ENCODE measurements around the gene ROBO1.

The ROBO1 gene

DNA sequence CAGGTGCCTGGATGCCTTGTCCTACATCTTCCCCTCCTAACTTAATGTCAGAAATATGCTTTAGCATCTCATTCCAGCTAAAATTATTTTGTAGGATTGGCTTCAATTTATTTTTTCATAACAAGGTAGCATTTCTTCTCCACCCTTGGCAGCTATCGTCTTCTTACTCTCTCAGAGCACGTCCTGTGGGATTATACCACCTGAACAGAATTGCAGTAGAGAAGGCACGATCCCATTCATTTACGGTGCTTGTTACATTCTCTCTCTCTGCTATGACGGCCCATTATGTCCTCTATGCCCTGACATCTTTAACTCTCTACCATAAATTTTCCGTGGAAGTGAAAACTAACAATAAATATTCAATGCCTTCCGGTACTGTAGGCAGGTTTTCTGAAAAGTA is 103.3 kb downstream of the ROBO1 start:
- no peak for DNase-seq

GRCh38 chr3:79661896-79662295 is 105.9 kb downstream of the ROBO1 start:
- no peak for DNase-seq

DNA sequence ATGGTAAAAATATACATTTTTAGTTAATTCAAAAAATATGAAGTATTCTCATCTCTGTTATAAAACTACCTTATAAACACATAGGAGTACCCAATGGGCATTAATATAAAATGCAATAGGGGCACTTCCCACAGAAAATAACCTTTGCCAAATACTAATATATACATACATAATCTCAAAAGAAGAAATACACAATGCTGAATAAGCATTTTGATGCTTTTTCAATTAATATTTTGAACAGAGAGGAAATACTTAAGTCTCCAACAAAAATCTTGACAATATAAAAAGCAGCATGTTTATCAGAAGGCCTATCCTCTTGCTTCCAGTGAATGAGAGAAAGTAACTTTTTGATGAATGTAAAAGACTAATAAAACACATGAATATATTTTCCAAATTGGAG is 110.7 kb downstream of the ROBO1 start:
- no peak for DNase-seq

GRCh38 chr3:79654019-79654418 is 113.8 kb downstream of the ROBO1 start:
- DNase-seq: no peak

DNA sequence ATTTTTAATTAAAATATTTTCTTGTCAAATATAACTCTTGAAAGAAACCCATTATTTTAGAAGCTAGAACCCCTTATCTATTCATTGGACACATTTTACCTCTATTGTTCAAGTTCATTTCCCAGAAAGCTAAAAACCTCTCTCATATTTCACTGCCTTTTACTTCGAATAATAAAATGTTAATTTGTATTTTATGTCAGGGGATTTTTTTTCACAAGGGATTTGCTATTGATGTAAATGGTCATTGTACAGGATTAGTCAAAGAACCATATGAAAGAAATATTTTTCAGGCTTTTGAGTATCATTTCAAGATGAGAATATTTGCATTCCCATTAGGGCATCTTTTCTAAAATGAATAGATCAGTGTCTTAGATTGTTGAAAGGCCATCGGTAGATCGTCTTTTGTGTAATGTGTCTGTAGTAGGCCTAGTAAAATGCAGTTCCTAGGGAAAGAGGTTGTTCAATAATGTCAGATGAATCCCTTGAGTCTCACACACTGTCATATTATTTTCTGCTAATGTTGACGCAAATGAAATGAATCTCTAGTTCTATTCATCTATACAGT is 114.5 kb downstream of the ROBO1 start:
- no peak for DNase-seq

DNA sequence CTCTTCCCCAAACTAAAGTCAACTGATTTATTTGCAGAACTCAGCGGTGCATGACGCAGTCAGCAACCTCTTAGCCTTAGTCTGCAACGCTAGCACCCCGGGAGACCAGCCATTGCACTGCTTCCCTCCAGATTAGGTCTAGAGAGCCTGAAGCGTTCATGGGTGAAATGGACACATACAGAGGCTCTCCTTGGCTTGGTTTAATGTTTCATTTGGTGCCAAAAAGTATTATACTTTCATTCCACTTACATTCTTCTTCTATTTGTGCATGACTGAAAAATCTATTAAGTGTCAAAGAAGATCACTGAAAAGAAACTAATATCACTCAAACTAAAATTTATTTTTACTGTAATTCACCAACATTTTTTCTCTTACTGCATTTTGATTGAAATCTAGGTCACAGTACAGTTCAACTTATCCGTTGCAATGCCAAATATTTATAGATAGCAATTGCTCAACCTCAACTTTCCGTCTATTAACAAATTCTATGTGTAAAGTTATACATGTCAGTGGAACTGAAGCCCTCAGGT is 116.2 kb downstream of the ROBO1 start:
- DNase-seq: no peak

GRCh38 chr3:79639855-79640254 is 127.9 kb downstream of the ROBO1 start:
- DNase-seq: no peak

GRCh38 chr3:79636372-79636771 is 131.4 kb downstream of the ROBO1 start:
- DNase-seq: no peak

GRCh38 chr3:79632842-79633241 is 135.0 kb downstream of the ROBO1 start:
- no peak for DNase-seq

GRCh38 chr3:79618883-79619282 is 148.9 kb downstream of the ROBO1 start:
- no peak for DNase-seq

- DNase-seq: no peak
These were observed 161.4 kb downstream of the ROBO1 start for GRCh38 chr3:79606414-79606813.

DNA sequence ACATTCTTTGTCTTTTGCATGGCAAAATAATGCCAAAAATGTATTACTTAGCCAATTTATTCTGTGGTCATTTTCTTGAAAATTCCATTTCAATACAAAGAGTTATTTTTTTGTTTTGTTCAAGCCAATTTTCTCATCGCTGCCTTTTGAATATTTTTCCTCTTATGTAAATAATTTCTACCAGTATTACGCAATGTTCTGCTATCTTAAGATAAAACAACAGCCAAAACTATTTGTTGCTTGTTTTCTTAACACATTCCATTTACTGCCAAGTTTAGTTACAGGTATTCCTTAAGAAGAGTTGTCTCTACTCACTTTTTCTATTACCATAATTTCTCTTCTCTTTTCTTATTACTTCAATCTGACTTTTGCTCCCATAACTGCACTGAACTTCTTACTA is 163.1 kb downstream of the ROBO1 start:
- no peak for DNase-seq

DNA sequence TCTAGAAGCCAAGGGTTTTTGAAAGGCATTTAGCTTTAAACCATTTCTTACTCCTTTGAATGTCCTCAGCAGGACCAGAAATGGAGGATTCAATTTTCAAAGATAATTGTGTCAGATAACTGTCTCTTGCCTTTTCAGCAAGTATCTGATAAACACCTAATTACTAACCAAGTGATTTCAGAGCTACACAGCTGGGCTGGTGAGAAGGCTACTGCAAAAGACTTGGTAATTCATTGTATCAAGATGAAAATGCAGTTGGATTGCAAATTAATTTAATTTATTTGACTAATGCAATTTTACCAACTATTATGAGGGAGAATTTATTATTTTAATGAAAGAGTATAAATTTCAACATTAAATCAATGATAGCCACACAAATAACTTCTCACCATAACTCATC is 165.4 kb downstream of the ROBO1 start:
- DNase-seq: no peak

- DNase-seq: no peak
These were observed 169.2 kb downstream of the ROBO1 start for GRCh38 chr3:79598594-79598993.

- no peak for DNase-seq
These were observed 170.1 kb downstream of the ROBO1 start for GRCh38 chr3:79597709-79598108.

GRCh38 chr3:79587150-79587549 is 180.6 kb downstream of the ROBO1 start:
- no peak for DNase-seq

GRCh38 chr3:79586232-79586631 is 181.6 kb downstream of the ROBO1 start:
- DNase-seq: no peak

- no peak for DNase-seq
These were observed 194.9 kb downstream of the ROBO1 start for GRCh38 chr3:79572930-79573329.

GRCh38 chr3:79568938-79569337 is 198.9 kb downstream of the ROBO1 start:
- DNase-seq: no peak

GRCh38 chr3:79564192-79564591 is 203.6 kb downstream of the ROBO1 start:
- DNase-seq: no peak

GRCh38 chr3:79560698-79561097 is 207.1 kb downstream of the ROBO1 start:
- no peak for DNase-seq

DNA sequence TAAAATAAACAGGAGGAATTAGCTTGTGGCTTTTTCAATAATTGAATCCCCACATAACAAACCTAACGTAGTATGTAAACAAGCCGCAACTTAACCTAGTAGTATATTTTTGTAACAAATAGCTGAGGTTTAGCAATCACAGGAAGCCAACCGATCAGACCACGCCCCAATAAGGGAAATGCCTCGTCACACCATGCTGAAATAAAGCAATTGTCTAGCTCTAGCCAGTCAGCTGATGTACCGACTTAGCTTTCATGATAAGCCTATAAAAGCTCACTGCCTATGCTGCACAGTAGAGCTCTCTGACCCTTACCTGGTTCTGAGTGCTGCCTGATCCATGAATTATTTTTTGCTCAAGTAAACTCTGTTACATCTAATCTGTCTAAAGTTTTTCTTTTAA is 208.9 kb downstream of the ROBO1 start:
- DNase-seq: no peak

- no peak for DNase-seq
These were observed 212.1 kb downstream of the ROBO1 start for GRCh38 chr3:79555655-79556054.

DNA sequence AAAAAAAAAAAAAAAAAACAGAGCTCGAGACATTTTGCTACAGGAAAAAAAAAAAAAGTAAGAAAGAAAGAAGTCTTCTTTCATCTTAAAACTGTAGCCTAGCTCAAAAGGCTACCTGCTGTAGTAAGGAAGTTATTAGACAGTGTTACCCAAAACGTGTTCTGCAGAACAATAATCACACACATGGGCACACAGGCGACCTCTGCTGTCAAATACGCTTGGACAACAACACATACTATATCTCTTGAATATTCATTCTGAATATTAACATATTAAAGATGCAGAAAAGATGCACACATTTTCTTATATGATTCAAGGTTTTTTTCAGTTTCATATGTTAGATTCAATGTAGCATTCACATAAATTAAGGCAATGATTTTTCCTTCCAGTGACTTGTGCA is 215.8 kb downstream of the ROBO1 start:
- no peak for DNase-seq

DNA sequence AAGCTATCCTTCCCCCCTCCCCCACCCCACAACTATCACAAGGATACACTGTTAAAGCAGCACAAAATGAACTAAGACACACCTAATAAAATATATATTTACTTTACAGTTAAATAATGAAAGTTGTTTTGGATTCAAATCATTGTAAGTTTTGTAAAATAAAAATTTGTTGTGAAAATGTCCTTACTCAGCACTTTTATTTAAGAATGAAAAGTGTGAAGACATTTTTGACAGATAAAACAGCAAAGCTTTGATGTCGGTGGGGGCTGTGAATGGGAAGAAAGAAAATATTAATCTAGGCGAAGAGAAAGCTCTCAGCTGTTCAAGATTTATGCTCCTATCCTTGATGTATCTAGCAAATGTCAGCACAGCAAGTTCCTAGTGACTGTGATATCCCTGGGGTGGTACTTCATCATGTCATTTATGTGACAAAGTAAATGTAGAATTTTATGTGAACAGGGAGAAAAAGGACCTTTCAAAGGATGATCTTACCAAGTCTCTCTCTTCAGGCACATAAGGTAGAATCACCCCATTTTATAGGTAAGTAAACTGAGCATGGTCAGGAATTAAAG is 216.4 kb downstream of the ROBO1 start:
- DNase-seq: no peak
